Stimulated activated memory B cell treated with anti-CD40 and anti-IgM and Interleukin-4, amounts not matched to agents 10 μg/mL and 1 μg/mL and 100 μg/mL, for 72 hours (primary cell): ENCODE results near the gene KCNT2.

Experiments used
- ATAC-seq: fragments of 150-1000 bp; cut with Tn5 transposase; 2 replicates; pipeline ENCODE4 v1.10.0; 2021
- H3K27ac Mint-ChIP-seq: one replicate; pipeline ENCODE4 v1.8.0; 2022; ENCODE audit warnings: mild to moderate bottlenecking, mixed read lengths
- H3K27me3 Mint-ChIP-seq: one replicate; pipeline ENCODE4 v1.8.0; 2022; ENCODE audit warnings: mixed read lengths
- H3K36me3 Mint-ChIP-seq: one replicate; pipeline ENCODE4 v1.8.0; 2022; ENCODE audit warnings: mixed read lengths
- H3K4me1 Mint-ChIP-seq: one replicate; pipeline ENCODE4 v1.8.0; 2022; ENCODE audit warnings: mixed read lengths
- H3K4me3 Mint-ChIP-seq: one replicate; pipeline ENCODE4 v1.8.0; 2022; ENCODE audit warnings: mild to moderate bottlenecking, moderate library complexity, mixed read lengths
- H3K9me3 Mint-ChIP-seq: one replicate; pipeline ENCODE4 v1.8.0; 2022; ENCODE audit warnings: mixed read lengths

Gene KCNT2

GRCh38 chr1:196255762-196256161 is 352.5 kb downstream of the KCNT2 start:
- H3K4me3 Mint-ChIP-seq: no peak overlapping the region
- no peaks in the 10 kb centered on the region for H3K4me1 Mint-ChIP-seq
- no peaks in the 10 kb centered on the region for H3K9me3 Mint-ChIP-seq
- no peak overlapping the region for H3K27ac Mint-ChIP-seq
- no peaks in the 10 kb centered on the region for H3K27me3 Mint-ChIP-seq
- ATAC-seq: no peak
- H3K36me3 Mint-ChIP-seq: no peaks in the 10 kb centered on the region

- Mint-ChIP-seq H3K9me3 (peaks cover 4% of the 10 kb centered on the region), H3K4me1 (no peaks in the 10 kb centered on the region), H3K27me3 (no peaks in the 10 kb centered on the region), H3K4me3 (no peak overlapping the region), H3K36me3 (no peaks in the 10 kb centered on the region), H3K27ac (no peak overlapping the region)
- ATAC-seq: no peak
Measured at GRCh38 chr1:196229546-196229945, 378.7 kb downstream of the KCNT2 start.

- Mint-ChIP-seq H3K4me1 (no peaks in the 10 kb centered on the region), H3K4me3 (no peak overlapping the region), H3K9me3 (no peaks in the 10 kb centered on the region), H3K27me3 (no peaks in the 10 kb centered on the region), H3K36me3 (no peaks in the 10 kb centered on the region), H3K27ac (no peak overlapping the region)
- ATAC-seq: no peak
Measured at GRCh38 chr1:196214866-196215265, 393.4 kb downstream of the KCNT2 start.

- no peaks in the 10 kb centered on the region for H3K36me3 Mint-ChIP-seq
- H3K27me3 Mint-ChIP-seq: no peaks in the 10 kb centered on the region
- H3K4me1 Mint-ChIP-seq: no peaks in the 10 kb centered on the region
- H3K9me3 Mint-ChIP-seq: peaks cover 4% of the 10 kb centered on the region
- no peak overlapping the region for H3K4me3 Mint-ChIP-seq
- ATAC-seq: no peak
- H3K27ac Mint-ChIP-seq: no peak overlapping the region
Measured at GRCh38 chr1:196209983-196210382, 398.3 kb downstream of the KCNT2 start.

- Mint-ChIP-seq H3K4me1 (no peaks in the 10 kb centered on the region), H3K27ac (no peak overlapping the region), H3K9me3 (peaks cover 4% of the 10 kb centered on the region), H3K4me3 (no peak overlapping the region), H3K27me3 (no peaks in the 10 kb centered on the region), H3K36me3 (no peaks in the 10 kb centered on the region)
- ATAC-seq: no peak
Measured at GRCh38 chr1:196209265-196209664, 399.0 kb downstream of the KCNT2 start.

GRCh38 chr1:196207612-196208217 is 400.5 kb downstream of the KCNT2 start:
- H3K27ac Mint-ChIP-seq: no peak overlapping the region
- no peak for ATAC-seq

GRCh38 chr1:196205882-196206281 is 402.4 kb downstream of the KCNT2 start:
- Mint-ChIP-seq H3K4me3 (no peak overlapping the region), H3K27ac (no peak overlapping the region), H3K36me3 (no peaks in the 10 kb centered on the region), H3K9me3 (peaks cover 4% of the 10 kb centered on the region), H3K4me1 (no peaks in the 10 kb centered on the region), H3K27me3 (no peaks in the 10 kb centered on the region)
- no peak for ATAC-seq

More at GRCh38 chr1:196207612-196208217, 400.5 kb downstream of the KCNT2 start:
- Mint-ChIP-seq H3K4me1 (no peaks in the 10 kb centered on the region), H3K9me3 (peaks cover 4% of the 10 kb centered on the region), H3K36me3 (no peaks in the 10 kb centered on the region), H3K4me3 (no peak overlapping the region), H3K27me3 (no peaks in the 10 kb centered on the region)

GRCh38 chr1:196196486-196196885 is 411.8 kb downstream of the KCNT2 start:
- Mint-ChIP-seq H3K4me3 (no peak overlapping the region), H3K36me3 (no peaks in the 10 kb centered on the region), H3K9me3 (peaks cover 3% of the 10 kb centered on the region), H3K27me3 (no peaks in the 10 kb centered on the region), H3K27ac (no peak overlapping the region), H3K4me1 (no peaks in the 10 kb centered on the region)
- no peak for ATAC-seq

GRCh38 chr1:196193896-196194559 is 414.2 kb downstream of the KCNT2 start:
- ATAC-seq: no peak

GRCh38 chr1:196183941-196184340 is 424.3 kb downstream of the KCNT2 start:
- Mint-ChIP-seq H3K27me3 (no peaks in the 10 kb centered on the region), H3K9me3 (peaks cover 4% of the 10 kb centered on the region), H3K27ac (no peak overlapping the region), H3K4me3 (no peak overlapping the region), H3K4me1 (no peaks in the 10 kb centered on the region), H3K36me3 (no peaks in the 10 kb centered on the region)
- no peak for ATAC-seq

More at GRCh38 chr1:196193896-196194559, 414.2 kb downstream of the KCNT2 start:
- Mint-ChIP-seq H3K27me3 (no peaks in the 10 kb centered on the region), H3K27ac (no peak overlapping the region), H3K4me1 (no peaks in the 10 kb centered on the region), H3K4me3 (no peak overlapping the region), H3K9me3 (peaks cover 10% of the 10 kb centered on the region), H3K36me3 (no peaks in the 10 kb centered on the region)

- H3K9me3 Mint-ChIP-seq: peaks cover 4% of the 10 kb centered on the region
Measured at GRCh38 chr1:196181594-196181878, 426.7 kb downstream of the KCNT2 start.

GRCh38 chr1:196180847-196181593 is 427.2 kb downstream of the KCNT2 start:
- H3K36me3 Mint-ChIP-seq: no peaks in the 10 kb centered on the region
- H3K4me1 Mint-ChIP-seq: no peaks in the 10 kb centered on the region
- no peak for ATAC-seq
- H3K27ac Mint-ChIP-seq: no peak overlapping the region
- peaks cover 4% of the 10 kb centered on the region for H3K9me3 Mint-ChIP-seq
- no peaks in the 10 kb centered on the region for H3K27me3 Mint-ChIP-seq
- H3K4me3 Mint-ChIP-seq: no peak overlapping the region

More at GRCh38 chr1:196181594-196181878, 426.7 kb downstream of the KCNT2 start:
- Mint-ChIP-seq H3K4me1 (no peaks in the 10 kb centered on the region), H3K36me3 (no peaks in the 10 kb centered on the region), H3K27me3 (no peaks in the 10 kb centered on the region), H3K27ac (no peak overlapping the region), H3K4me3 (no peak overlapping the region)
- no peak for ATAC-seq

- H3K36me3 Mint-ChIP-seq: no peaks in the 10 kb centered on the region
- H3K27me3 Mint-ChIP-seq: no peaks in the 10 kb centered on the region
- ATAC-seq: no peak
- no peaks in the 10 kb centered on the region for H3K4me1 Mint-ChIP-seq
- H3K27ac Mint-ChIP-seq: no peak overlapping the region
- no peak overlapping the region for H3K4me3 Mint-ChIP-seq
- peaks cover 4% of the 10 kb centered on the region for H3K9me3 Mint-ChIP-seq
Measured at GRCh38 chr1:196178083-196178635, 430.1 kb downstream of the KCNT2 start.
